MCF 10A (cell line): ENCODE measurements around the gene MEP1A. TPM values are rescaled to one million over a fixed set of nuclear protein-coding genes. Genes with fewer than 3 reads are reported as not detected.

ENCODE experiments used
- BruUV-seq: library from RNA; stranded (reverse); fragments of 400-500 nt; replicated peaks from 2 replicates; lab custom pipeline; 2021; lab: Mats Ljungman, UMichigan
- CTCF ChIA-PET: fragments of 300-600 bp; sonication (Branson Sonifier 250); formaldehyde crosslinking; extraction: SDS; loops from one replicate; lab custom pipeline; 2021; ENCODE audit warnings: antibody characterized with exemption, inconsistent platforms; lab: Yijun Ruan, JAX
- POLR2A ChIA-PET: fragments of 300-600, 350-650 bp; sonication (Branson Sonifier 250); formaldehyde crosslinking; extraction: SDS; loops from one replicate; lab custom pipeline; 2020; ENCODE audit warnings: antibody characterized with exemption, inconsistent platforms; lab: Yijun Ruan, JAX
- DNase-seq: peaks from one replicate; pipeline ENCODE4 v3.0.0-alpha.2; 2018; ENCODE audit not compliant: unreplicated experiment
- H3K27ac Mint-ChIP-seq: one replicate; pipeline ENCODE4 v1.8.0; 2022; ENCODE audit warnings: mild to moderate bottlenecking, low read depth, mixed read lengths; ENCODE audit not compliant: unreplicated experiment
- H3K27me3 Mint-ChIP-seq: one replicate; pipeline ENCODE4 v1.8.0; 2022; ENCODE audit warnings: mixed read lengths; ENCODE audit not compliant: insufficient read depth, unreplicated experiment
- H3K36me3 Mint-ChIP-seq: one replicate; pipeline ENCODE4 v1.8.0; 2022; ENCODE audit warnings: mild to moderate bottlenecking, moderate library complexity, mixed read lengths; ENCODE audit not compliant: insufficient read depth, unreplicated experiment
- H3K4me1 Mint-ChIP-seq: one replicate; pipeline ENCODE4 v1.8.0; 2022; ENCODE audit warnings: mixed read lengths; ENCODE audit not compliant: insufficient read depth, unreplicated experiment
- H3K4me3 Mint-ChIP-seq: one replicate; pipeline ENCODE4 v1.8.0; 2022; ENCODE audit warnings: mild to moderate bottlenecking, moderate library complexity, mixed read lengths; ENCODE audit not compliant: unreplicated experiment
- H3K9me3 Mint-ChIP-seq: one replicate; pipeline ENCODE4 v1.8.0; 2022; ENCODE audit warnings: mixed read lengths; ENCODE audit not compliant: unreplicated experiment
- CTCF ChIP-seq: fragments of 200-600 bp; IDR thresholded peaks from one replicate; pipeline ENCODE4 v1.8.0; 2022; ENCODE audit warnings: antibody characterized with exemption, mild to moderate bottlenecking; ENCODE audit not compliant: unreplicated experiment
- intact Hi-C: fragments of 100-400 bp; cut with micrococcal nuclease; formaldehyde crosslinking; loops from 2 replicates; pipeline ENCODE4 v1.14.1; 2022
- total RNA-seq: library from RNA; stranded (reverse); gene quantifications from 2 replicates; pipeline ENCODE4 v1.2.3, GENCODE V29; 2022

MEP1A gene
- total RNA-seq, 1 experiment from 2014 or later: not detected

- H3K27me3 Mint-ChIP-seq: no peaks in the 10 kb centered on the region
- intact Hi-C loops: no loop called here
- no peaks in the 10 kb centered on the region for H3K9me3 Mint-ChIP-seq
- H3K4me3 Mint-ChIP-seq: no peak overlapping the region
- peaks cover 18% of the 10 kb centered on the region for H3K4me1 Mint-ChIP-seq
- BruUV-seq: no TSS peak
- CTCF ChIA-PET: interaction anchor here (0.7 kb wide), 1 partner anchor 20 kb away, joined by 4 read pairs; no protein-coding TSS in a partner anchor
- H3K27ac Mint-ChIP-seq: no peak overlapping the region
- DNase-seq: no peak
- POLR2A ChIA-PET: no interaction called here
- no peaks in the 10 kb centered on the region for H3K36me3 Mint-ChIP-seq
- TF ChIP-seq CTCF: no peak
Measured at GRCh38 chr6:46795816-46796215, 2.6 kb downstream of the MEP1A start.

GRCh38 chr6:46796848-46797580, 3.8 kb downstream of the MEP1A start:
- DNase-seq: peak; percentile 39
- no peaks in the 10 kb centered on the region for H3K36me3 Mint-ChIP-seq
- H3K27ac Mint-ChIP-seq: no peak overlapping the region
- POLR2A ChIA-PET: interaction anchor here (0.6 to 1.3 kb wide), 2 partner anchors 9 to 225 kb away, joined by 3 to 4 read pairs; no protein-coding TSS in a partner anchor
- H3K9me3 Mint-ChIP-seq: no peaks in the 10 kb centered on the region
- TF ChIP-seq CTCF: no peak
- intact Hi-C loops: no loop called here
- CTCF ChIA-PET: no interaction called here
- H3K4me3 Mint-ChIP-seq: no peak overlapping the region
- no TSS peak for BruUV-seq
- no peaks in the 10 kb centered on the region for H3K27me3 Mint-ChIP-seq
- H3K4me1 Mint-ChIP-seq: peaks cover 18% of the 10 kb centered on the region

GRCh38 chr6:46799657-46800056, 6.5 kb downstream of the MEP1A start:
- Mint-ChIP-seq H3K4me3 (no peak overlapping the region), H3K27ac (no peak overlapping the region), H3K4me1 (peaks cover 18% of the 10 kb centered on the region), H3K27me3 (no peaks in the 10 kb centered on the region), H3K36me3 (no peaks in the 10 kb centered on the region), H3K9me3 (no peaks in the 10 kb centered on the region)
- no TSS peak for BruUV-seq
- ChIA-PET CTCF (interaction anchor here (0.5 kb wide), 1 partner anchor 379 kb away, joined by 3 read pairs; no protein-coding TSS in a partner anchor), POLR2A (interaction anchor here (0.9 kb wide), 1 partner anchor 20 kb away, joined by 3 read pairs; no protein-coding TSS in a partner anchor)
- intact Hi-C loops: no loop called here
- no peak for TF ChIP-seq CTCF
- DNase-seq: no peak

- Mint-ChIP-seq H3K27ac (no peak overlapping the region), H3K9me3 (no peaks in the 10 kb centered on the region), H3K4me1 (no peaks in the 10 kb centered on the region), H3K27me3 (no peaks in the 10 kb centered on the region), H3K4me3 (no peak overlapping the region), H3K36me3 (no peaks in the 10 kb centered on the region)
- intact Hi-C loops: no loop called here
- POLR2A ChIA-PET: no interaction called here
- CTCF ChIA-PET: no interaction called here
- no TSS peak for BruUV-seq
- no peak for DNase-seq
- no peak for TF ChIP-seq CTCF
Measured at GRCh38 chr6:46808806-46809205, 15.6 kb downstream of the MEP1A start.
